ENCODE measurements around the gene HACL1.

DNA sequence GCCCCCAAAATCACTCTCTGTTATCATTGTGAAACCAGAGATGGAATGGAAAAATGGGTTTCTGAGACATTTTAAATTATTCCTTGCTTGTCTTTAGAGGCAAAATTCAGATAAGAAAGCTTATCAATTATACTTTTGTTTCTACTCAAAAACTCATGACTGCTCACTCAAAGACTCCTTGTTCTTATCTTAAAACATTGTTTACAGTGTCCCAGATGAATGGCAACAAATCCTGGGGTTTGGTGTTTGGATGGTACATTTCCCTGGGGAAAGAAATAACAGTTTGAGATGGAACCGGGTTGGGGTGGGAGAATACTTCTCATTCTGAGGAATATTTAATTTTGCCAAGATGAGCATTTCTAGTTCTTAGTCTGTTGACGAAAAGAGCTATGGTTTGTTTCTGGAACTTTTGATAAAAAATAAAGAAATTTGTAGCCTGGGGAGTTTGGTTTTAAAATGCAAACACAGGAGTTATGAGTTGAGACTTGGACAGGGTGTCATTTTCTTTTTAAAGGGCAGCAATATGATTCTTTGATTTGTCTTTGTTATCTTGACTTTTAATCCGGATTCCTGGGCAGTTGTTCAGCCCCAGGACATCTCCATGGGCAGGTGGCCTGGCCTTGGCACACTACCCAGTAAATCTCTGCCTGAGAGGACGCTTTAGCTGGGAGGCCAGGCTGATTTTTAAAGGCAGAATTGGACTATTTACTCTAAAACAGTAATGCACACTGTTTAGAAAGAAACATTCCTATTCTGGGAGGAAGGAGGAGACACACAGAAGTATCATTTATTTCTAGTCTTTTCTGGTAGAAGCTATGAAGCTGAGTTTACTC is 32.6 kb upstream of the HACL1 start:
- TF ChIP-seq POLR2AphosphoS5 (IDR thresholded peaks at IDR 0.05; ENCODE audit: low read depth, low read length) = no peak
- TF ChIP-seq POLR2A (IDR thresholded peaks at IDR 0.05; ENCODE audit: low read depth, low read length) = no peak

All from GM12892 (cell line).